ENCODE data around the gene GFPT2. TPM values are rescaled to one million over a fixed set of nuclear protein-coding genes. Genes with fewer than 3 reads are reported as not detected.

The GFPT2 gene
- total RNA-seq, 1 donor from 2014 or later = 0.53 TPM

DNA sequence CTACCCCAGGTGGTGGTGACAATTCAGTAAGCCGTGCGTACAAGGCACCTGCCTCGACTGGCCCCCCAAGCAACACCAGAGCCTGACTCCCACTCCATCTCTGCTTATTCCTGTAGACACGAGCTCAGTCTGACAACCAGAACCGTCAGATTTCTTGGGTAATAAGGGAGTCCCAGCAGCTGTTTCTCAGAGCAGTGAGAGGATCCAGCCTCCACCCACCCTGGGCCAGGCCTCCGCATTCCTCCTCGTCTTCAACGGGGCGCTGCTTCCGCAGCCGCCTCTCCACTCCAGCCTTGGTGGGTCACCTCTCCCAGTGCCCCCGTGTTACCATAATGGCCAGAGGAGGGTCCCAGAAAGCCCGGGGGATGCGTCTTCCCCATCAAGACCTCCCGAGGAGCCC, 27.7 kb upstream of the GFPT2 start:
- Histone ChIP-seq H3K36me3 (ENCODE audit: control insufficient read depth, insufficient read depth, low read length) (no peaks in the 10 kb centered on the region), H3K4me3 (ENCODE audit: low read depth, low read length) (no peak overlapping the region), H3K27me3 (ENCODE audit: control insufficient read depth, insufficient read depth, low read length) (no peaks in the 10 kb centered on the region)
- TF ChIP-seq, protein P1, sequence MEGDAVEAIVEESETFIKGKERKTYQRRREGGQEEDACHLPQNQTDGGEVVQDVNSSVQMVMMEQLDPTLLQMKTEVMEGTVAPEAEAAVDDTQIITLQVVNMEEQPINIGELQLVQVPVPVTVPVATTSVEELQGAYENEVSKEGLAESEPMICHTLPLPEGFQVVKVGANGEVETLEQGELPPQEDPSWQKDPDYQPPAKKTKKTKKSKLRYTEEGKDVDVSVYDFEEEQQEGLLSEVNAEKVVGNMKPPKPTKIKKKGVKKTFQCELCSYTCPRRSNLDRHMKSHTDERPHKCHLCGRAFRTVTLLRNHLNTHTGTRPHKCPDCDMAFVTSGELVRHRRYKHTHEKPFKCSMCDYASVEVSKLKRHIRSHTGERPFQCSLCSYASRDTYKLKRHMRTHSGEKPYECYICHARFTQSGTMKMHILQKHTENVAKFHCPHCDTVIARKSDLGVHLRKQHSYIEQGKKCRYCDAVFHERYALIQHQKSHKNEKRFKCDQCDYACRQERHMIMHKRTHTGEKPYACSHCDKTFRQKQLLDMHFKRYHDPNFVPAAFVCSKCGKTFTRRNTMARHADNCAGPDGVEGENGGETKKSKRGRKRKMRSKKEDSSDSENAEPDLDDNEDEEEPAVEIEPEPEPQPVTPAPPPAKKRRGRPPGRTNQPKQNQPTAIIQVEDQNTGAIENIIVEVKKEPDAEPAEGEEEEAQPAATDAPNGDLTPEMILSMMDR (IDR thresholded peaks at IDR 0.05; ENCODE audit: insufficient read depth, low read length, severe bottlenecking) = no peak
- FAIRE-seq (no peak), DNase-seq (ENCODE audit: low read depth) (no peak)

DNA sequence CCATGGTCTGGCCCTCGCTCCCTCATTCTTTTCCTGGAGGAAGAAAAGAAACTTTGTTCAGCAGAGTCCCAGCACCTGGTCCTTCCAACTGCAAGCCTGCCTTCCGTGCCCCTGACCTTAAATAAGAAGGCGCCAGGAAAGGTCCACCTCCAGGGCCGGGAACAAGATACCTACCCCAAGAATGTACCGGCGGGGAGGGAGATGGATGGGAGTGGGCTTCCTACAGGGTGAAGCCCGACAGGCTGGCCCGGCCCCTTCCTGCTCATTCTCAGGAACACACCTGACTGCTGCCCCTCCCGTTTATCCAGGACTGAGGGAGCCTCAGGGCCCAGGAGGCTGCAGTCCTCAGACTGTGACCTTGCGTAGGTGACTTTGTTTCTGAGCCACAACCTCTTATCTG, 27.3 kb upstream of the GFPT2 start:
- Histone ChIP-seq H3K4me3 (ENCODE audit: low read depth, low read length) (no peak overlapping the region), H3K36me3 (ENCODE audit: control insufficient read depth, insufficient read depth, low read length) (no peaks in the 10 kb centered on the region), H3K27me3 (ENCODE audit: control insufficient read depth, insufficient read depth, low read length) (no peaks in the 10 kb centered on the region)
- FAIRE-seq = no peak
- TF ChIP-seq, protein P1 (IDR thresholded peaks at IDR 0.05; ENCODE audit: insufficient read depth, low read length, severe bottlenecking) = no peak
- DNase-seq (ENCODE audit: low read depth) = no peak

DNA sequence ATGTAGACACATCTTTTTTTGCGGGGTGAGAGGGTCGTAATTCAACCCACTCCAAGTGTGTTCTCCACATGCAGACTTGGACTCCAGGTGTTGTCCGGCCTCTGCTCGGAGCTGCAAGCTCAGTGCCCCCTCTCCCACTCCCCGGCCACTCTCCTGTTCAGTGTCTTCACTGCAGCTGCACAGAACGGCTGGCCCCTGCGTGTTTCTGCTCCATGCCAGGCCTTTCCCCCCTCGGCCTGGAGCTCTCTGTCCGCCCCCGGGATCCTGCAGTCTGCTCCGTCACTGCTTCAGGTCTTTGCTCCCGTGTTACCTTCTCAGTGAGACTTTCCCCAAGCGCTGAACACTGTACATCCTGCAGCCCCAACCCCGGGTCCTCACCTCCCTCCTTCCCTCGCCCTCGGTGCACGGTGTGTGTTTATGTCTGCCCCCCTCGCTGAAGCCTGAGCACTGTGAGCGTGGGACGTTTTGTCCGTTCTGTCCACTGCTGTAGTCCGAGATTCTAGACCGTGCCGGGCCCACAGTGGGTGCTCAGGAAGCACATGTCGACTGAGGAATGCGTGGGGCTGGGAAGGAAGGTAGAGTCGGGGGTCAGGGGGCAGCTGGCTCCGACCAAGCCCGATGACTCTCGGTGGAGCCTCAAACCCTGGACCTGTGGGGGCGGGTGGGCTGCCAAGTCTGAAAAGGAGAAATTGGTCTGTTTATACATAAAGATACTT, 26.4 kb upstream of the GFPT2 start:
- Histone ChIP-seq H3K4me3 (ENCODE audit: low read depth, low read length) (no peak overlapping the region), H3K27me3 (ENCODE audit: control insufficient read depth, insufficient read depth, low read length) (no peaks in the 10 kb centered on the region), H3K36me3 (ENCODE audit: control insufficient read depth, insufficient read depth, low read length) (no peaks in the 10 kb centered on the region)
- FAIRE-seq (no peak), DNase-seq (ENCODE audit: low read depth) (no peak)
- TF ChIP-seq, protein P1 (IDR thresholded peaks at IDR 0.05; ENCODE audit: insufficient read depth, low read length, severe bottlenecking) = no peak

DNA sequence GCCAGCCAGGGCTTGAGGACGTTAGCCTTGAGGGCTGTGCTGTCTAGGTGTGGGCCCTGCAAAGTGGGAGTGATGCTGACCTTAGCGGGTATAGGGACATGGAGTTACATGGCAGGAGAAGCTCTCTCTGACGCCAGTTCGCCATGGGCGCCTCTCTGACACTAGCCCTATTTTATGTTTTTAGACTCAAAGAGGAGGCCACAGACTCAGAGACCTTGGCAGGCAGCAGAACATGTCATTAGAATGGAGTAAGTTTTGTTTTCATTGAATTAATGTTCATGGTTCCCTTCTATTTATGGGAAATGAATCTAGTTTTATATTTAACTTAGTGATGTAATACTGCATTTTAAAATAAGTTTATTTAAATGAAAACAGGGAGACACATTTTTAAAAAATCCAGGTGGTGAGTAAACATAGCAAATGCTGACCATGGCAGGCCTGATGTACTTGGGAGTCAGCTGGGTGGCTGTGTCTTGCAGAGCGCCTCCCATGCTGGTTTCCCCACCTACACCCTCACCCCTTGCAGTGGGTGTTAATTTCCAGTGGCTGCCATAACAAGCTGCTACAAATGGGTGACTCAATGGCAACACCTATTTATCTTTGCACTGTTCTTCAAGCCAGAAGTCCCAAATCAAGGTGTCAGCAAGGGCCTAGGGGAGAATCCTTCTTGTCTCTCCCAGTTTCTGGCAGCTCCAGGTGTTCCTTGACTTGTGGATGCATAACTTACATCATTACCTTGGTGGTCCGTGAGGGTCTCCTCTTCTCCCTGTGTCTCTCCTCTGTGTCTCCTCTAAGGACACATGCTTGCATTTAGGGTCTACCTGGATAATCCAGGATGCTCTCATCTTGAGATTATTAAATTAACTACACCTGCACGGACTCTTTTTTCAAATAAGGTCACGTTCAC, 25.6 kb upstream of the GFPT2 start:
- TF ChIP-seq, protein P1 (IDR thresholded peaks at IDR 0.05; ENCODE audit: insufficient read depth, low read length, severe bottlenecking) = no peak
- DNase-seq (ENCODE audit: low read depth) (no peak), FAIRE-seq (no peak)
- Histone ChIP-seq H3K36me3 (ENCODE audit: control insufficient read depth, insufficient read depth, low read length) (no peaks in the 10 kb centered on the region), H3K27me3 (ENCODE audit: control insufficient read depth, insufficient read depth, low read length) (no peaks in the 10 kb centered on the region), H3K4me3 (ENCODE audit: low read depth, low read length) (no peak overlapping the region)

DNA sequence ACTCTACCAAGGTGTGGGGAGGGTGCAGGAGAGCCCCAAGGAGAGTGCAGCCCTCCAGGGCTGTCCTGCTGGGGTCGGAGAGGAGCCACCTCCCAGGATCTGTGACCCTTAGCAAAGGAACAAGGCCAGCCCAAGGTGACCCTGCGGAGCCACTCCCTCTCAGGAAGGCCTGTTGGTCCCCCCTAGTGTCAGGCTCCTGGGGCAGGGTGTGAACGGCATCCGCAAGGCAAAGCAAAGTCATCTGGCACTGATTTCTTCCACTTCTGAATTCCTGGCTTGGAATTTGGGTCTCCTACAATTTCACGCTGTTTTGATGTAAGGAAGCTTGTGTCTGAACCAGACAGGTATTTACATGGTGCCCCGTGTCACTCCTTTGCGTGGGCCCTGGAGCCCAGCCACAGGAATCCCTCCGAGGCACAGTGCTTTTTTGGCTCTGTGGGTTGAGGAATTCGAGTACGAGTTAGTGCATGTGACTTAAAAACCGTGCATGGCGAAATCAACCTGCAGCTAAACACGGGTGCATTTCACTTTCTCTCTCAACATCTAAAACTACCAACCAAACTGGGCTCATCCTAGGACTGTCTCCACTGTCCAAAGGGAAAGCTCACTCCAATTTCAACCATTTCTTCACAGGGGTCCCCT, 24.5 kb upstream of the GFPT2 start:
- TF ChIP-seq, protein P1 (IDR thresholded peaks at IDR 0.05; ENCODE audit: insufficient read depth, low read length, severe bottlenecking) = no peak
- FAIRE-seq (no peak), DNase-seq (ENCODE audit: low read depth) (no peak)
- H3K36me3 ChIP-seq (ENCODE audit: control insufficient read depth, insufficient read depth, low read length) = no peaks in the 10 kb centered on the region
- H3K27me3 ChIP-seq (ENCODE audit: control insufficient read depth, insufficient read depth, low read length) = no peaks in the 10 kb centered on the region
- H3K4me3 ChIP-seq (ENCODE audit: low read depth, low read length) = no peak overlapping the region
